ENCODE measurements around the gene FAM163B. TPM values are rescaled to one million over a fixed set of nuclear protein-coding genes. Genes with fewer than 3 reads are reported as not detected.
"Not testable (repeated sequence)": the region's sequence is repeated elsewhere in the genome, so short reads cannot be mapped to it uniquely, and the experiment has no call there.

Gene FAM163B
- polyA plus RNA-seq, 1 donor = 0.16 TPM

GRCh38 chr9:133569891-133570690 is 39.1 kb downstream of the FAM163B start:
- DNase-seq (ENCODE audit: low read depth) = no peak

- no peak for DNase-seq (ENCODE audit: low read depth)
Observed at GRCh38 chr9:133569121-133569785, 39.9 kb downstream of the FAM163B start.

- DNase-seq (ENCODE audit: low read depth) = no peak
Observed at GRCh38 chr9:133568186-133568585, 41.0 kb downstream of the FAM163B start.

GRCh38 chr9:133566817-133567216 is 42.4 kb downstream of the FAM163B start:
- DNase-seq (ENCODE audit: low read depth) = no peak

GRCh38 chr9:133566382-133566781 is 42.8 kb downstream of the FAM163B start:
- no peak for DNase-seq (ENCODE audit: low read depth)

GRCh38 chr9:133564451-133565116 is 44.6 kb downstream of the FAM163B start:
- no peak for DNase-seq (ENCODE audit: low read depth)

- DNase-seq (ENCODE audit: low read depth) = not testable (repeated sequence)
Observed at GRCh38 chr9:133563814-133564213, 45.4 kb downstream of the FAM163B start.

GRCh38 chr9:133563291-133563796 is 45.8 kb downstream of the FAM163B start:
- no peak for DNase-seq (ENCODE audit: low read depth)

GRCh38 chr9:133562611-133563290 is 46.4 kb downstream of the FAM163B start:
- no peak for DNase-seq (ENCODE audit: low read depth)

GRCh38 chr9:133561976-133562554 is 47.1 kb downstream of the FAM163B start:
- no peak for DNase-seq (ENCODE audit: low read depth)

GRCh38 chr9:133560944-133561343 is 48.2 kb downstream of the FAM163B start:
- DNase-seq (ENCODE audit: low read depth) = no peak

- no peak for DNase-seq (ENCODE audit: low read depth)
Observed at GRCh38 chr9:133560311-133560710, 48.9 kb downstream of the FAM163B start.

- DNase-seq (ENCODE audit: low read depth) = no peak
Observed at GRCh38 chr9:133558191-133559126, 50.7 kb downstream of the FAM163B start.

- DNase-seq (ENCODE audit: low read depth) = no peak
Observed at GRCh38 chr9:133557581-133557980, 51.6 kb downstream of the FAM163B start.

- no peak for DNase-seq (ENCODE audit: low read depth)
Observed at GRCh38 chr9:133556354-133556753, 52.8 kb downstream of the FAM163B start.

- no peak for DNase-seq (ENCODE audit: low read depth)
Observed at GRCh38 chr9:133554729-133555128, 54.5 kb downstream of the FAM163B start.

- DNase-seq (ENCODE audit: low read depth) = no peak
Observed at GRCh38 chr9:133553973-133554713, 55.0 kb downstream of the FAM163B start.

GRCh38 chr9:133553123-133553522 is 56.1 kb downstream of the FAM163B start:
- DNase-seq (ENCODE audit: low read depth) = no peak

GRCh38 chr9:133552236-133552635 is 57.0 kb downstream of the FAM163B start:
- DNase-seq (ENCODE audit: low read depth) = no peak

GRCh38 chr9:133551446-133551845 is 57.7 kb downstream of the FAM163B start:
- no peak for DNase-seq (ENCODE audit: low read depth)
